PC-9 (cell line): ENCODE results near the gene MAP4K3. TPM values are rescaled to one million over a fixed set of nuclear protein-coding genes. Genes with fewer than 3 reads are reported as not detected.

Source experiments
- BruUV-seq: library from RNA; stranded (reverse); fragments of 400-500 nt; replicated peaks from 2 replicates; lab custom pipeline; 2021; lab: Mats Ljungman, UMichigan
- CTCF ChIA-PET: fragments of 300-600 bp; sonication (Branson Sonifier 250); formaldehyde crosslinking; loops from one replicate; lab custom pipeline; 2022; ENCODE audit warnings: antibody characterized with exemption; lab: Charles Lee
- POLR2A ChIA-PET: fragments of 300-600 bp; sonication (Branson Sonifier 250); formaldehyde crosslinking; loops from one replicate; lab custom pipeline; 2022; ENCODE audit warnings: antibody characterized with exemption; ENCODE audit not compliant: unreplicated experiment; lab: Charles Lee
- DNase-seq, 2 experiments: peaks; one replicate each; pipeline versions ENCODE4 v3.0.0 to v3.0.0-alpha.2; 2015 to 2022; ENCODE audit warnings: mixed read lengths in 1 of 2
- H2AFZ ChIP-seq: fragments of 200-600 bp; sonication (generic); 2 replicates; pipeline ENCODE4 v1.8.1; 2017; ENCODE audit warnings: antibody characterized with exemption
- H3F3A ChIP-seq: fragments of 200-600 bp; sonication (generic); 2 replicates; pipeline ENCODE4 v1.8.1; 2017; ENCODE audit warnings: antibody characterized with exemption, mild to moderate bottlenecking, low read depth; ENCODE audit not compliant: insufficient read depth
- H3K27ac ChIP-seq: fragments of 200-600 bp; sonication (generic); 2 replicates; pipeline ENCODE4 v1.6.1; 2016; ENCODE audit warnings: mixed run types
- H3K27me3 ChIP-seq: fragments of 200-600 bp; sonication (generic); 2 replicates; pipeline ENCODE4 v1.6.1; 2016; ENCODE audit warnings: low read depth, mixed run types; ENCODE audit not compliant: insufficient read depth
- H3K36me3 ChIP-seq: fragments of 200-600 bp; sonication (generic); 2 replicates; pipeline ENCODE4 v1.6.1; 2016; ENCODE audit warnings: low read depth, mixed run types
- H3K4me1 ChIP-seq: fragments of 200-600 bp; sonication (generic); replicated peaks from 2 replicates; pipeline ENCODE4 v1.6.1; 2016; ENCODE audit warnings: mixed run types; ENCODE audit not compliant: insufficient read depth
- H3K4me2 ChIP-seq: fragments of 200-600 bp; sonication (generic); 2 replicates; pipeline ENCODE4 v1.6.1; 2017; ENCODE audit warnings: mixed run types
- H3K4me3 ChIP-seq: fragments of 200-600 bp; sonication (generic); 2 replicates; pipeline ENCODE4 v1.6.1; 2016; ENCODE audit warnings: mixed run types
- H3K79me2 ChIP-seq: fragments of 200-600 bp; sonication (generic); 2 replicates; pipeline ENCODE4 v1.6.1; 2017; ENCODE audit warnings: low read depth, mixed run types
- H3K9me2 ChIP-seq: fragments of 200-600 bp; sonication (generic); 2 replicates; pipeline ENCODE4 v1.8.1; 2017; ENCODE audit warnings: mild to moderate bottlenecking; ENCODE audit not compliant: insufficient read depth
- H3K9me3 ChIP-seq: fragments of 200-600 bp; sonication (generic); 2 replicates; pipeline ENCODE4 v1.8.1; 2016; ENCODE audit warnings: low read depth; ENCODE audit not compliant: insufficient read depth
- H4K20me1 ChIP-seq: fragments of 200-600 bp; sonication (generic); 2 replicates; pipeline ENCODE4 v1.8.1; 2017; ENCODE audit not compliant: insufficient read depth
- EZH2 ChIP-seq: fragments of 200-600 bp; sonication (generic); IDR thresholded peaks from 2 replicates; pipeline ENCODE4 v1.8.0; 2017; ENCODE audit warnings: antibody characterized with exemption, low read depth
- intact Hi-C: fragments of 100-400 bp; cut with micrococcal nuclease; formaldehyde crosslinking; loops from one replicate; pipeline ENCODE4 v1.10.0; 2022; ENCODE audit not compliant: unreplicated experiment
- total RNA-seq: library from RNA; stranded (reverse); gene quantifications from 2 replicates; pipeline ENCODE4 v1.2.3, GENCODE V29; 2021
- TF ChIP-seq, protein P1 (sequence below): fragments of 200-600 bp; sonication (generic); conservative IDR thresholded peaks from 2 replicates; pipeline ENCODE4 v1.6.1; 2017; ENCODE audit warnings: mixed run types, antibody characterized with exemption, mild to moderate bottlenecking, moderate library complexity

Gene MAP4K3
- total RNA-seq, 1 experiment from 2014 or later: 38.4 TPM

DNA sequence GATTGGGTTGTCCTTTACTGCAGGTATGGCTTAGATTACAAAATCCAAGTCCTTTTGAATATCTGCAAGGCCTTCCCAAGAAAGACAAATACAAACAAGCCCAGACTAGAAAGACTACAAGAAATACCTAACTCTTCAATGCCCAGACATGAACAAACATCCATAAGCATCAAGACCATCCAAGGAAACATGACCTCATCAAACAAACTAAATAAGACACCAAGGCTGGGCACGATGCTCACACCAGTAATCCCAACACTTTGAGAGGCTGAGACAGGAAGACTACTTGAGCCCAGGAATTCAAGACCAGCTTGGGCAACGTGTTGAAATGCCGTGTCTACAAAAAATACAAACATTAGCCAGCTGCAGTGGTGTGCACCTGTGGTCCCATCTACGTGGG is 31.7 kb downstream of the MAP4K3 start:
- Histone ChIP-seq H3K9me3 (no peaks in the 10 kb centered on the region), H3K4me2 (no peak overlapping the region), H3K27me3 (no peaks in the 10 kb centered on the region), H3F3A (no peaks in the 10 kb centered on the region), H3K9me2 (no peaks in the 10 kb centered on the region), H4K20me1 (peaks cover 8% of the 10 kb centered on the region; the same call in 1 of the 2 replicates), H2AFZ (no peak overlapping the region), H3K27ac (no peak overlapping the region), H3K4me1 (no peaks in the 10 kb centered on the region), H3K36me3 (no peaks in the 10 kb centered on the region), H3K4me3 (no peak overlapping the region), H3K79me2 (peaks cover 94% of the 10 kb centered on the region)
- POLR2A ChIA-PET: no interaction called here
- TF ChIP-seq, protein P1, sequence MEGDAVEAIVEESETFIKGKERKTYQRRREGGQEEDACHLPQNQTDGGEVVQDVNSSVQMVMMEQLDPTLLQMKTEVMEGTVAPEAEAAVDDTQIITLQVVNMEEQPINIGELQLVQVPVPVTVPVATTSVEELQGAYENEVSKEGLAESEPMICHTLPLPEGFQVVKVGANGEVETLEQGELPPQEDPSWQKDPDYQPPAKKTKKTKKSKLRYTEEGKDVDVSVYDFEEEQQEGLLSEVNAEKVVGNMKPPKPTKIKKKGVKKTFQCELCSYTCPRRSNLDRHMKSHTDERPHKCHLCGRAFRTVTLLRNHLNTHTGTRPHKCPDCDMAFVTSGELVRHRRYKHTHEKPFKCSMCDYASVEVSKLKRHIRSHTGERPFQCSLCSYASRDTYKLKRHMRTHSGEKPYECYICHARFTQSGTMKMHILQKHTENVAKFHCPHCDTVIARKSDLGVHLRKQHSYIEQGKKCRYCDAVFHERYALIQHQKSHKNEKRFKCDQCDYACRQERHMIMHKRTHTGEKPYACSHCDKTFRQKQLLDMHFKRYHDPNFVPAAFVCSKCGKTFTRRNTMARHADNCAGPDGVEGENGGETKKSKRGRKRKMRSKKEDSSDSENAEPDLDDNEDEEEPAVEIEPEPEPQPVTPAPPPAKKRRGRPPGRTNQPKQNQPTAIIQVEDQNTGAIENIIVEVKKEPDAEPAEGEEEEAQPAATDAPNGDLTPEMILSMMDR: no peak
- TF ChIP-seq EZH2: no peak
- intact Hi-C loops: no loop called here
- DNase-seq: no peak
- CTCF ChIA-PET: no interaction called here
- no TSS peak for BruUV-seq

DNA sequence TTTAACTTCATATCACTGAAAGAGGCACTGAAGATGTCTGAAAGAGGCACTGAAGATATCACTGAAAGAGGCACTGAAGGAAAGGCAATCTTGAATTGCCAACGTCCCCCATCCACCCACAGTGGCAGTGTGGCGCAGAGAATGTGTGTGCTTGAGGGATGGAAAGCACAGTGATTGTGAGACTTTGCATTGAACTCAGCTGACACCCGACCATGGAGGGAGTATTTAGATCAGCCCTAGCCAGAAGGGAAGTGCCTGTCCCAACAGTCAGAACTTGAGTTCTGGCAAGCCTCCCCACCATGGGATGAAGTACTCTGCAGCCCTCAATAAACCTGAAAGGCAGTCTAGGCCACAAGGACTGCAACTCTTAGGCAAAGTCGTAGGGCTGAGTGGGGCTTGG is 33.8 kb downstream of the MAP4K3 start:
- H3K4me1 ChIP-seq: peaks cover 8% of the 10 kb centered on the region; the same call in 1 of the 2 replicates
- no peak overlapping the region for H3K4me3 ChIP-seq
- H3K79me2 ChIP-seq: peaks cover 92% of the 10 kb centered on the region
- peaks cover 5% of the 10 kb centered on the region for H3F3A ChIP-seq
- H4K20me1 ChIP-seq: peaks cover 8% of the 10 kb centered on the region; the same call in 1 of the 2 replicates
- H3K36me3 ChIP-seq: no peaks in the 10 kb centered on the region
- intact Hi-C loops: no loop called here
- H3K27me3 ChIP-seq: no peaks in the 10 kb centered on the region
- POLR2A ChIA-PET: no interaction called here
- no peaks in the 10 kb centered on the region for H3K9me2 ChIP-seq
- DNase-seq: no peak
- CTCF ChIA-PET: no interaction called here
- H2AFZ ChIP-seq: no peak overlapping the region
- no peak overlapping the region for H3K4me2 ChIP-seq
- no peak for TF ChIP-seq EZH2
- TF ChIP-seq, protein P1: no peak
- no peak overlapping the region for H3K27ac ChIP-seq
- no TSS peak for BruUV-seq
- no peaks in the 10 kb centered on the region for H3K9me3 ChIP-seq

DNA sequence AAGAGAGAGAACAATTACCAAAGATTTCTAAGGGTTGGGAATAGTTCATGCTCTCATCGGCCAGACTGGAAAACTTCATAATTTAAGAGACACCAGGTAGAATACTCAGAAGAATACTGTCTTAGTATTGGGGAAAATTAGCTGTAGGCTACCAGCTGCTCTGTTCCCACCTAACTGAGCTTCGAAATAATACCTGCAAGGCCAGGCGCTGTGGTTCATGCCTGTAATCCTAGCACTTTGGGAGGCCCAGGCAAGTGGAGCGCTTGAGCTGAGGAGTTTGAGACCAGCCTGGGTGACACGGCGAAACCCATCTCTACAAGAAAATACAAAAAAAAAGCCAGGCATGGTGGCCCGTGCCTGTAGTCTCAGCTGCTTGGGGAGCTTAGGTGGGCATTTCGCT is 35.8 kb downstream of the MAP4K3 start:
- BruUV-seq: no TSS peak
- Histone ChIP-seq H2AFZ (no peak overlapping the region), H3K4me1 (peaks cover 8% of the 10 kb centered on the region; the same call in 1 of the 2 replicates), H3K27me3 (no peaks in the 10 kb centered on the region), H3K79me2 (peaks cover 91% of the 10 kb centered on the region), H3K4me2 (no peak overlapping the region), H3K27ac (no peak overlapping the region), H3F3A (peaks cover 5% of the 10 kb centered on the region), H3K9me3 (no peaks in the 10 kb centered on the region), H3K4me3 (no peak overlapping the region), H3K9me2 (no peaks in the 10 kb centered on the region), H3K36me3 (no peaks in the 10 kb centered on the region), H4K20me1 (peaks cover 14% of the 10 kb centered on the region)
- intact Hi-C loops: no loop called here
- no peak for DNase-seq
- POLR2A ChIA-PET: interaction anchor here (0.8 kb wide), 1 partner anchor 36 kb away, joined by 17 read pairs; no protein-coding TSS in a partner anchor
- TF ChIP-seq, protein P1: no peak
- TF ChIP-seq EZH2: no peak
- CTCF ChIA-PET: interaction anchor here (0.7 to 1.0 kb wide), 2 partner anchors 29 to 37 kb away, joined by 3 to 4 read pairs; no protein-coding TSS in a partner anchor
